ENCODE measurements around the gene FOXB1. TPM values are rescaled to one million over a fixed set of nuclear protein-coding genes. Genes with fewer than 3 reads are reported as not detected.
A peak's percentile ranks its signal among the peaks of the same experiment; 100 is the strongest.

Gene FOXB1
- total RNA-seq, 2 donors from 2014 or later, result 0.10 TPM; not detected in 1

DNA sequence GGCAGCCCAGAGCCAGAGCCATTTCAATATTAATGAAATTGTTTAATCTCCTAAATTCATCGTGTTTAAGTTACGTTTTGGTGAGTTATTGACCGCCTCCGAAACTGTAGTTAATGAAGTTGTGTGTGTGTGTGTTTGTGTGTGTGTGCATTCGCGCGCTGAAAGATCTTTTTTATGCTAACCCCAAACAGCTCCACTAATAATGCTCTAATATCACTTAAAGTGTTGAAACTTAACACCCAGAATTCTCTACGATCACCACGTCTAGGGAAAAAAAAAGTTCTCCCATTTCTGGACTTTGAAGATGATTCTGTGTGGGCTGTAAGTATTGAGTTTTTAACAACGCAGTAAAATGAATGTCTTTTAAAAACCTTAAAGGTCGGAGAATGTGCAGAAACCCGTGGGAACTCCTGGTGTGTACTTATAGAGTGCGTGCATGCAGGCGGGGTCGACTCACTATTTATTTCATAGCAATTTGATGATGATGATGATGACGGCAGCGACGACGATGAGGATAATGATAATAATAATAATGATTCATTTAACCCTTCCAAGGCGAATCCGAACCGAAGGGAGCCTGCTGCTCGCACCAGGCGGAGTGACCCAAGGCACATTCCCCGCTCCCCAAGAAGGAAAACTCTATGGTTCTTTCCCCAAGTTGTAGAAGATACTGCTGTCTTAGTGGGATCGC lies 1.4 kb upstream of the FOXB1 start:
- peak overlapping the region in 1 of 2 donors; percentile 28 for H3K27ac Mint-ChIP-seq
- peaks cover 38 to 40% of the 10 kb centered on the region in 2 donors for H3K4me1 Mint-ChIP-seq (ENCODE audit: low read depth in 2 of 2)
- no peak for DNase-seq (ENCODE audit: low spot score)

DNA sequence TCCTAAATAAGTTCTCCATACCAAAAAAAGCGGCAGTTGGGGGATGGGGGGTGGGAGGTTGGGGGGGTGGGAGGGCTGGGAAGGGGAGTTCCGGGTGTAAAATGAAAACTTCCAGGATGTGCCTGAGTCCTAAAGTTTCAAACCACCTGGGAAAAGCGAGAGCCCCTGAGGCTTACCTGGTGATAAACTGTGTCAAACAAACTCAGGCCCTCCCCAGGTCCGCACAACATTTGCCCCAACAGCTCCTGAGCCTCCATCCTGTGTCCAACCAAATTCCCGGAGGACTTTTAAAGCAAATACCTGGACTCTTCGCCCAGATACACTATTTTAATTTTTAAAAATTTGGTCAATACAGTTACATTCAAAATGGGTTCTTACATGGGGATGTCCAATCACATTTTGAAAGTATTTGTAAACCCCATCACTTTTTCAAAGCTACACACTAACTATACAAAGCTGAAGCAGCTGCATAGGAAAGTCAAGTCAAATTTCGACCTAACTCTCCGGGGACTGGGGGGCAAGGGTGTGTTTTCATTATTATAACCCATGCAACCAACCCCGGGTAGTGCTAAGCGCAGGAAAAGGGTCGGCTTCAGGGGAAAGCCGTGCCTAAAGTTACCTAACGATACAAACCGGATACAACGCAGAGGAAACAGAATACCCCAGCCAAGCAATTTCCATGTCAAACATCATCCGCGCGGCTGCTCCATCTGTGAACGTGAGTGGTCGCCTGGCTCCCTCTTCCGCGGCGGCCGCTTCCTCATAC lies 685 bp upstream of the FOXB1 start:
- H3K4me3 Mint-ChIP-seq, result peak overlapping the region; percentile 93
- peaks cover 14% of the 10 kb centered on the region for H3K36me3 Mint-ChIP-seq
- H3K27ac Mint-ChIP-seq, result no peak overlapping the region
- DNase-seq (ENCODE audit: low spot score), result no peak
- peaks cover 64 to 76% of the 10 kb centered on the region in 2 donors for H3K27me3 Mint-ChIP-seq
- H3K4me1 Mint-ChIP-seq (ENCODE audit: low read depth in 2 of 2), result peaks cover 38% of the 10 kb centered on the region in 2 donors
- no peak for ATAC-seq
- H3K9me3 Mint-ChIP-seq, result no peaks in the 10 kb centered on the region

More for the DNA sequence above, 1.4 kb upstream of the FOXB1 start:
- H3K27me3 Mint-ChIP-seq, result peaks cover 65 to 76% of the 10 kb centered on the region in 2 donors
- peaks cover 14% of the 10 kb centered on the region for H3K36me3 Mint-ChIP-seq
- peak overlapping the region; percentile 6 for H3K4me3 Mint-ChIP-seq
- H3K9me3 Mint-ChIP-seq, result no peaks in the 10 kb centered on the region
- ATAC-seq, result no peak

DNA sequence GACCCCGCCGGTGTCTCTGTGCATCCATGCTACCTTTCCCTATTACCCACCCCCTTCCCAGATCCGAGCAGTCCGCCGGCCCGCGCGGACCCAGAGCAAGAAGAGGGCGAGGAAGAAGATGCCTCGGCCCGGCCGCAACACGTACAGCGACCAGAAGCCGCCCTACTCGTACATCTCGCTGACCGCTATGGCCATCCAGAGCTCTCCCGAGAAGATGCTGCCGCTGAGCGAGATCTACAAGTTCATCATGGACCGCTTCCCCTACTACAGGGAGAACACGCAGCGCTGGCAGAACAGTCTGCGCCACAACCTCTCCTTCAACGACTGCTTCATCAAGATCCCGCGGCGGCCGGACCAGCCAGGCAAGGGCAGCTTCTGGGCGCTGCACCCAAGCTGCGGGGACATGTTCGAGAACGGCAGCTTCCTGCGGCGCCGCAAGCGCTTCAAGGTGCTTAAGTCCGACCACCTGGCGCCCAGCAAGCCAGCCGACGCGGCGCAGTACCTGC lies 788 bp downstream of the FOXB1 start:
- peak in 1 of 2 donors; percentile 12 for ATAC-seq

DNA sequence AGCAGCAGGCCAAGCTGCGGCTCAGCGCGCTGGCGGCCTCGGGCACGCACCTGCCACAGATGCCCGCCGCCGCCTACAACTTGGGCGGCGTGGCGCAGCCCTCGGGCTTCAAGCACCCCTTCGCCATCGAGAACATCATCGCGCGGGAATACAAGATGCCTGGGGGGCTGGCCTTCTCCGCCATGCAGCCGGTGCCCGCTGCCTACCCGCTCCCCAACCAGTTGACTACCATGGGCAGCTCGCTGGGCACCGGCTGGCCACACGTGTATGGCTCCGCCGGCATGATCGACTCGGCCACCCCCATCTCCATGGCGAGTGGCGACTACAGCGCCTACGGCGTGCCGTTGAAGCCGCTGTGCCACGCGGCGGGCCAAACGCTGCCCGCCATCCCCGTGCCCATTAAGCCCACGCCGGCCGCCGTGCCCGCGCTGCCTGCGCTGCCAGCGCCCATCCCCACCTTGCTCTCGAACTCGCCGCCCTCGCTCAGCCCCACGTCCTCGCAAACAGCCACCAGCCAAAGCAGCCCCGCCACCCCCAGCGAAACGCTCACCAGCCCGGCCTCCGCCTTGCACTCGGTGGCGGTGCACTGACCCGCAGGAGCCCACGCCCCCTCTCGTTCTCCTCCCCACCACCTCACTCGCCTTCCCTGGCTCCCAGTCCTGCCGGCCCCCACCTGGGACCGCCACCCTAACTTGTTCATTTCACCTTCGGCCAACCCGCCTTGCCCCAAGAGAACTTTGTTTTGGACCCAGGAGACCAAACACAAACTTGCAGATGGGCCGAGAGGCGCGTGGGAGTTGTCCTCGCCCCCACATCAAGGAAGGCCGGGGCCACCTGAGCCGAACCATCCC lies 1.5 kb downstream of the FOXB1 start:
- peaks cover 14% of the 10 kb centered on the region for H3K36me3 Mint-ChIP-seq
- H3K27ac Mint-ChIP-seq, result peak overlapping the region; percentile 70 to 84
- H3K4me3 Mint-ChIP-seq, result peak overlapping the region; percentile 93
- ATAC-seq (peak; percentile 26 to 44), DNase-seq (ENCODE audit: low spot score) (no peak)
- H3K27me3 Mint-ChIP-seq, result peaks cover 59 to 76% of the 10 kb centered on the region in 2 donors
- no peaks in the 10 kb centered on the region for H3K9me3 Mint-ChIP-seq
- H3K4me1 Mint-ChIP-seq (ENCODE audit: low read depth in 2 of 2), result peaks cover 30 to 44% of the 10 kb centered on the region in 2 donors

More for the DNA sequence above, 788 bp downstream of the FOXB1 start:
- no peaks in the 10 kb centered on the region for H3K9me3 Mint-ChIP-seq
- DNase-seq (ENCODE audit: low spot score), result no peak
- H3K4me3 Mint-ChIP-seq, result peak overlapping the region; percentile 93
- H3K4me1 Mint-ChIP-seq (ENCODE audit: low read depth in 2 of 2), result peaks cover 35 to 44% of the 10 kb centered on the region in 2 donors
- H3K27me3 Mint-ChIP-seq, result peaks cover 63 to 76% of the 10 kb centered on the region in 2 donors
- peaks cover 14% of the 10 kb centered on the region for H3K36me3 Mint-ChIP-seq
- H3K27ac Mint-ChIP-seq, result no peak overlapping the region

DNA sequence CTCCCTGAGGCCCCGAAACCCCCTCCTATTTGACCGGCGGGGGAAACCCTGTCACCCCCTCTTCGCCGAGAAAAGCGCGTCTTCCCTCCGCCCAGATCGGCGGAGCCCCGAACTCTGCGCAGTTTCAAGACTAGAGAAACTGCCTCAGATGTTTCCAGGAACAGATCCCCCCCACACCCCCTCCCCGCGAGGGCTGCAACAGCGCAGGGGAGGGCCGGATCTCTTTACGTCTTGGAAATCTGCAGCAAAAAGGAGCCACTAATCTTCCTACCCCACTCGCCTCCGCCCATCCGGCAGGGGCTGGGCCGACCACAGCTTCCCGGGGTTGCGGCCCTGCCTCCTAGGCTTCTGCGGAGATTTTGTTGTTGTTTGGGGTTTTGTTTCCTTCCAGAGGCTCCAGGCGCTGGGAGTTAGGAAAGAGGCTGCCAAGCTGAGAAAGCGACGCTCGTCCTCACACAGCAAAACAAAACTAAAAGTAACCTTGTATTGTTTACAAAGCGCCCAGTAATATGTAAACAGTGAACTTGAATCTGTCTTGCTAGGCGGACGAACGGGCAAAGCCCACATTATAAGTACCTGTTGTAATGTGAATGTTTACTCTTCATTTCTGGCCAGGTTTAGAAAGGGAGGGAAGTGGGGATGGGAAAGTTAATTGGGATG lies 2.2 kb downstream of the FOXB1 start:
- ATAC-seq (peak; percentile 69 to 74), DNase-seq (ENCODE audit: low spot score) (no peak)
- peak overlapping the region; percentile 93 for H3K4me3 Mint-ChIP-seq
- H3K27me3 Mint-ChIP-seq, result peaks cover 60 to 77% of the 10 kb centered on the region in 2 donors
- peak overlapping the region; percentile 70 to 84 for H3K27ac Mint-ChIP-seq
- H3K4me1 Mint-ChIP-seq (ENCODE audit: low read depth in 2 of 2), result peaks cover 28 to 42% of the 10 kb centered on the region in 2 donors
- no peaks in the 10 kb centered on the region for H3K9me3 Mint-ChIP-seq
- peaks cover 16% of the 10 kb centered on the region for H3K36me3 Mint-ChIP-seq

DNA sequence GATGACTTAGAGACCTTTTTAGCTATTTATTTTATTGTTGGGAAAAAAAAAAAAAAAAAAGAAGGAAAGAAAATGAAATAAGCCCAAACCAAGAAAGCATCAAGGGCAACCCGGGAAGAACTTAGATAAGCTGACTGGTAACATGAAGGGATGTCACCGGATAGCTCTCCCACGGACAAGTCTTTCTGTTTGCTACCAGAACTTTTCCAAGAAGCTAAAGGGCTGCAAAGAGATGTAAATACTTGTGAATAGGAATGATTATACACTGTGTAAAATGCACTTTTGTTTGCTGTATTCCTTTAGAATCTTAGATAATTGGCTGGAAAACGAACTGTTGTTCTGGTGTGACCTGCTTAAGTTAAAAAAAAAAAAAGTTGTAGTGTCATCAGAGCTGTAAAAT lies 2.8 kb downstream of the FOXB1 start:
- H3K9me3 Mint-ChIP-seq, result no peaks in the 10 kb centered on the region

DNA sequence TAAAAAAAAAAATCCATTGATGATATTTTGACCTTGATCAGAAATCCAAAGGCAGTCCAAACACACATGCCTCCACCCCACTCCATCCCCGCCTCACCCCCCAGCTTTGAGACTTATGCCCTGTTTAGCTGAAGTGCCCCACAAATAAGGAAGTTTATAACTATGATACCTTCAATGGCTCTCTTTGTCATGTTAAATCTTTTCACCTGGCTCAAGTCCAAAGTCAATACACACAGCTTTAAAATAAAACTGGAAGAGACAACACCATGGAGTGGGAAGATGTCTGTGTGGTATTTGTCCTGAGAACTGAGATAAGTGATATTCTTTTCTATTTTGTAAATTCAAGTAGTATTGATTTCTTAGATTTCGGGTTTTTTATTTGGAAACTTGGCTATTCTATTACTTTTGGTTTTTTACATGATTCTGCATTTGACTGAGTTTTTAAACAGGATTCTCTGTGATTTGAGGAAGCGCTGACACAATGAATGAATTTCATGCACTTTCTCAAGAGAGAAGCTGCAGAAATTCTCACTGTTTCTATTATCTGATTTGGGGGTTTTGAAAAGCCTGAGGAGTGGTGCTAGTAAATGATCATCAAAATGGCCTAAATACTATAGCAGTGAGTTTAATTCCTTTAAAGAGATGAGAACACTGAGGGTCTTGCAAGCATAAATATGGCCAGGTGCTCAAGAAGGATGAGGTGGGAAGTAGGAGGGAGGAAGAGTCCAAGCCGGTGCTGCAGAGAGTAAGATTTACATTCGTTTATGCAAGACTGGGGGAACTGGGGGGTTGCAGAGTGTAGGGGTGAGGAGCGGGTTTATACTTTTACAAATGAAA lies 5.2 kb downstream of the FOXB1 start:
- Mint-ChIP-seq H3K4me3 (no peak overlapping the region), H3K27ac (no peak overlapping the region), H3K9me3 (no peaks in the 10 kb centered on the region), H3K4me1 (ENCODE audit: low read depth in 2 of 2) (peaks cover 22 to 28% of the 10 kb centered on the region in 2 donors), H3K36me3 (peaks cover 5% of the 10 kb centered on the region), H3K27me3 (peaks cover 55 to 81% of the 10 kb centered on the region in 2 donors)
- no peak for ATAC-seq
- no peak for DNase-seq (ENCODE audit: low spot score)

More for the DNA sequence above, 2.8 kb downstream of the FOXB1 start:
- Mint-ChIP-seq H3K27ac (peak overlapping the region; percentile 70 to 84), H3K4me1 (ENCODE audit: low read depth in 2 of 2) (peaks cover 27 to 37% of the 10 kb centered on the region in 2 donors), H3K27me3 (peaks cover 55 to 76% of the 10 kb centered on the region in 2 donors), H3K4me3 (peak overlapping the region; percentile 93), H3K36me3 (peaks cover 12% of the 10 kb centered on the region)
- ATAC-seq (no peak), DNase-seq (ENCODE audit: low spot score) (no peak)

DNA sequence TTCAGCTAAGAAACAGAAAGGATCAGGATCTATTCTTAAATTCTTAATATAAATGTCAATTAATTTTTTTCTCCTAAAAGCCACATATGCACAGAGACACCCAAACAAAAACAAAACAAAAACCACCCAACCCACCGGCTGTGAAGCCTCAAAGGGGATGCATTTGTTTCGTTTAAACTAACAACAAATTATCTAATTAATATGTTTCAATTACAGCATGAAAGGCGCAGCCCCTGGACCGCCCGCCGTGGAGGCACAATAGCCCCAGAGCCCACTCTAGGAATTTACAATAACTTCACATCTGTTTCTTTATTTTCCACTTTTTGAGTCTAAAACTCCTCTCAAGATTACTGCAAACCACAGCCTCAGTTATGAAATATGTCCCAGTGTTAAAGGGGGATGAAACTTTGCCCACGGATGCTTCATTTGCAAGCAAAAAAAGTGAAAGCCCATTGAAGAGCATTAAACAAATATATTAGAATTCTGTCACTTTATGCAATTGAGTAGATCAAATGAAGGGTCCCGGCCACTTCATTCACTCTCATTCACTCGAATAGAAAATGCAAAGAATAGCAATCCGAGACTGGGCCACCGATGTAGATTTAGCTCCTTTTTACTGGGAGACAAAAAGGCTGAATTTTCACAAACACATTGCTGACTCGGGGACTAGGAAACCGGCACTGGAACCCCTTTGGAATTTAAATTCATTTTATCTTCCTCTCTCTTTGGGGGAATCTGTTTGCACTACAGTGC lies 6.0 kb downstream of the FOXB1 start:
- ATAC-seq (no peak), DNase-seq (ENCODE audit: low spot score) (no peak)
- Mint-ChIP-seq H3K27me3 (peaks cover 55 to 89% of the 10 kb centered on the region in 2 donors), H3K36me3 (peaks cover 5% of the 10 kb centered on the region), H3K9me3 (no peaks in the 10 kb centered on the region), H3K4me3 (no peak overlapping the region), H3K27ac (no peak overlapping the region), H3K4me1 (ENCODE audit: low read depth in 2 of 2) (peaks cover 16 to 23% of the 10 kb centered on the region in 2 donors)

DNA sequence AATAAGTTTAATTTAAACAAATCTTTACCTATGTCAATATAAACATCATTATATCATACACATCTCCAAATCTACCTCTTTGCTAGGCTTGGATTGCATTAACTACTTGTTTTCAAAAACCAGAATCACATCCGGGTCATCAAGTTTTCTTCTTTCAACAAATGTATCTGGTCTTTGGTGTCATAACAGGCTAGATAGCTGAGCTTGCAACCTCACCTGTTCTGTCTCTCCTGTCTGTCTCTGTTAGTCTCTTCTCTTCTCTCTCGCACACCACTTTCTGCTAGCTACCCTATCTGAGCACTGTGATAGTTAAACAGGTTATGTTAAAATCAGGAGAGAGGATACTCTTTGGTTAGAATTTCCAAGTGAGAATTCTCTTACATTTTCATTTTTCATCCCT lies 6.7 kb downstream of the FOXB1 start:
- Mint-ChIP-seq H3K4me3 (no peak overlapping the region), H3K36me3 (peaks cover 5% of the 10 kb centered on the region)
- no peak for DNase-seq (ENCODE audit: low spot score)

DNA sequence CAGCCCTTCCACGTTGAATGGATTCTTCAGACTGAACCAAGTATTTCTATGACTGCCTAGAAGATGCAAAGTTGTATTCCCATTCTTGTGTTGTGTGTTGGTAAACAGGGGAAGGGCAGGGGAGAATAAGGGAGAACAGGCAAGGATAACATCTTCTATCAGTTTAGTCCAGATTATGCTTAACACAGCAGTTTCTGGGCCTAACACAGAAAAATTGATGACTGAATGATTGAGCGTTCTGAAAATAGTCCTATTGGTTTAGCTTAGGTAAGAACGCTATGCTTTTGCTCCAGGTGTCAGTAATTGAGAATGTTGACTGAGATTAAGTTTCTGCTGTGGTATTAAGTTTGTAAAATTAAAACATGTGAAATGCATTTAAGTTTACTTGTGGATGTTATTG lies 8.6 kb downstream of the FOXB1 start:
- no peak for ATAC-seq
- peaks cover 47 to 71% of the 10 kb centered on the region in 2 donors for H3K27me3 Mint-ChIP-seq
- H3K4me1 Mint-ChIP-seq (ENCODE audit: low read depth in 2 of 2), result peaks cover 7 to 13% of the 10 kb centered on the region in 2 donors
- H3K4me3 Mint-ChIP-seq, result no peak overlapping the region
- no peak overlapping the region for H3K27ac Mint-ChIP-seq
- peaks cover 5% of the 10 kb centered on the region for H3K9me3 Mint-ChIP-seq
- H3K36me3 Mint-ChIP-seq, result peaks cover 12% of the 10 kb centered on the region
- no peak for DNase-seq (ENCODE audit: low spot score)

More for the DNA sequence above, 6.7 kb downstream of the FOXB1 start:
- Mint-ChIP-seq H3K4me1 (ENCODE audit: low read depth in 2 of 2) (peaks cover 9 to 16% of the 10 kb centered on the region in 2 donors), H3K27ac (no peak overlapping the region), H3K9me3 (no peaks in the 10 kb centered on the region), H3K27me3 (peaks cover 54 to 89% of the 10 kb centered on the region in 2 donors)
- ATAC-seq, result no peak

DNA sequence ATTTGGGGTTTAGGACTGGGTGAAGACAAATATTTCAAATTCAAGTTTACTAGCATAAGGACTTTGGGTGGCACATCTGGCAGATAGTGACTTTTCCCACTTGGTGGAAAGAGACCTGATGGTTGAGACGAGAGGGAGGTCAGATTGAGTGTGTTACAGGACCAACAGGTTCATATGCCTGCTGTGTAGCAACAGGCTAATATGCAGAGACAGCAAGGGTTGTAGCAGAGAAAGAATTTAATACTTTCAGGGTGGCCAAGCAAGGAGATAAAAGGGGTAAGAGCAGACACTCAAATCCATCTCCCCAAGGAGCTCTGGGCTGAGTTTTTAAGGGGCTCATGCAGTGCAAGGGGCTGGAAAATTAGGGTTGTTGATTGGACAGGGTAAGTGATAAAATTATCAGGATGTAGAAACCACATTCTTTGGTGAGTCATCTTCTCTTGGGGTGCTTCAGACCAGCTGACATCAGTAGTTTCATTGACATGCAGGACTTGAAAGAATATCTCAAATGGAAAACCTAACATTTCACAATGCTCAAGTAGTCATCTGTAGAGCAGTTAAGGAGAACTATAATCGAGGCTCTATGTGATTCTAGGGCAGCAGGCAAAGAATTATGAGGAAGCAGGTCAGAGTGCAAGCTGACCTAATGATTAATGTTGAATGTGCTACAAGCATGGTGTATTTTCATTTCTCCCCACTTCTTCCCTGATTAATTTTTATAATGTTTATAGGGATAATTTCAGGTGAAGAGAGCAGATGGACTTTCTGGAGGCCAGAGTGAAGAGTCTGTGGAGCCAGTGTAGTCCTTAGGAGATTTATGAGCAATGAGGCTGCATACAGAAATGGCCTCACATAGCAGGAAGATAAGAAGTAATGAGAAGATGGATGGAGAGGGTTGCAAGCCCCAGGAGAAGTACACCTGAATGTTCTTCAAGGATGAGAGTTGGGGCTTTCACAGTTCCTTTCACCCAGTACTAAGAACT lies 13.7 kb downstream of the FOXB1 start:
- peak; percentile 90 to 91 for ATAC-seq
- Mint-ChIP-seq H3K4me1 (ENCODE audit: low read depth in 2 of 2) (peaks cover 17 to 19% of the 10 kb centered on the region in 2 donors), H3K27me3 (peaks cover 30 to 31% of the 10 kb centered on the region in 2 donors), H3K4me3 (peak overlapping the region; percentile 43), H3K9me3 (peaks cover 5% of the 10 kb centered on the region), H3K27ac (peak overlapping the region; percentile 24 to 53), H3K36me3 (peaks cover 6% of the 10 kb centered on the region)
- no peak for DNase-seq (ENCODE audit: low spot score)

Measured in natural killer cell treated with Interleukin-12 subunit alpha and Interleukin-12 subunit beta and Interleukin-15 and Interleukin-18, amount 100 ng/mL, for 72 hours (primary cell).